C4-2B (cell line): ENCODE results near the gene NKD1.

Experiments
- ZFX ChIP-seq: fragments of 450-650 bp; IDR thresholded peaks from 2 replicates; pipeline ENCODE4 v1.6.1; 2017
- TF ChIP-seq, protein P1 (sequence below): fragments of 450-650 bp; conservative IDR thresholded peaks from 2 replicates; pipeline ENCODE4 v1.5.1; 2017; ENCODE audit warnings: mild to moderate bottlenecking

- TF ChIP-seq, protein P1, sequence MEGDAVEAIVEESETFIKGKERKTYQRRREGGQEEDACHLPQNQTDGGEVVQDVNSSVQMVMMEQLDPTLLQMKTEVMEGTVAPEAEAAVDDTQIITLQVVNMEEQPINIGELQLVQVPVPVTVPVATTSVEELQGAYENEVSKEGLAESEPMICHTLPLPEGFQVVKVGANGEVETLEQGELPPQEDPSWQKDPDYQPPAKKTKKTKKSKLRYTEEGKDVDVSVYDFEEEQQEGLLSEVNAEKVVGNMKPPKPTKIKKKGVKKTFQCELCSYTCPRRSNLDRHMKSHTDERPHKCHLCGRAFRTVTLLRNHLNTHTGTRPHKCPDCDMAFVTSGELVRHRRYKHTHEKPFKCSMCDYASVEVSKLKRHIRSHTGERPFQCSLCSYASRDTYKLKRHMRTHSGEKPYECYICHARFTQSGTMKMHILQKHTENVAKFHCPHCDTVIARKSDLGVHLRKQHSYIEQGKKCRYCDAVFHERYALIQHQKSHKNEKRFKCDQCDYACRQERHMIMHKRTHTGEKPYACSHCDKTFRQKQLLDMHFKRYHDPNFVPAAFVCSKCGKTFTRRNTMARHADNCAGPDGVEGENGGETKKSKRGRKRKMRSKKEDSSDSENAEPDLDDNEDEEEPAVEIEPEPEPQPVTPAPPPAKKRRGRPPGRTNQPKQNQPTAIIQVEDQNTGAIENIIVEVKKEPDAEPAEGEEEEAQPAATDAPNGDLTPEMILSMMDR, result no peak
- TF ChIP-seq ZFX, result no peak
Measured at GRCh38 chr16:50552476-50553101, 4.4 kb downstream of the NKD1 start.
